ENCODE results near the gene GPM6B. TPM values are rescaled to one million over a fixed set of nuclear protein-coding genes. Genes with fewer than 3 reads are reported as not detected.
A peak's percentile ranks its signal among the peaks of the same experiment; 100 is the strongest.

GPM6B gene
- total and polyA plus RNA-seq, 5 donors from 2014 or later: 0.24 to 0.67 (median 0.34) TPM; not detected in 1

DNA sequence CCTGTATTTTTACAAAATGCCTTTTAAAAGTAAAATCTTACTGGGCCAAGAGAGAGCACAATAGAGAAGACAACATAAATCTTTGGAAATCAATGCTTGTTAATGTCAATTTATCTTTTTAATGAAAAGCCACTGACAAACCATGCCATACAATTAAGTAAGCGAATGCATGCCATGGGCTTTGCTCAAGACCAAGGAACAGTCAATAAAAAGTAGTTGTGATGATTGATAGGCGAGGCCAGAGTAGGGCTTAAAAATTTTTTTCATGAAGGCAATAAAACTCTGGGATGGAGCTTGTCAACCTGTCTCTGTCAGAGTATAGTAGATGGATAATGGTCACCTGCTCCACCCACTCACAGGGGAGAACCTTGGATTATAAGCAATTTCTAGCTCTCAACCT is 17.5 kb upstream of the GPM6B start:
- H3K9me3 Mint-ChIP-seq: no peaks in the 10 kb centered on the region
- H3K4me3 Mint-ChIP-seq: no peak overlapping the region
- Histone ChIP-seq H3K9me3 (ENCODE audit: control insufficient read depth in 2 of 2, low read length in 2 of 2) (no peaks in the 10 kb centered on the region), H3K36me3 (ENCODE audit: control insufficient read depth, insufficient read depth, low read length) (no peaks in the 10 kb centered on the region), H3K4me3 (ENCODE audit: low read depth, low read length) (no peak overlapping the region), H3K27ac (ENCODE audit: insufficient read depth, low read length, poor library complexity, severe bottlenecking) (no peak overlapping the region), H3K4me1 (ENCODE audit: control insufficient read depth, insufficient read depth, low read length, poor library complexity, severe bottlenecking) (no peaks in the 10 kb centered on the region), H3K27me3 (ENCODE audit: control insufficient read depth, insufficient read depth, low read length) (no peaks in the 10 kb centered on the region)
- DNase-seq: no peak
- peaks cover 12% of the 10 kb centered on the region for H3K27me3 Mint-ChIP-seq
- ATAC-seq (ENCODE audit: low read depth in 2 of 2): no peak
- H3K36me3 Mint-ChIP-seq: no peaks in the 10 kb centered on the region
- H3K27ac Mint-ChIP-seq: no peak overlapping the region
- no peaks in the 10 kb centered on the region for H3K4me1 Mint-ChIP-seq

DNA sequence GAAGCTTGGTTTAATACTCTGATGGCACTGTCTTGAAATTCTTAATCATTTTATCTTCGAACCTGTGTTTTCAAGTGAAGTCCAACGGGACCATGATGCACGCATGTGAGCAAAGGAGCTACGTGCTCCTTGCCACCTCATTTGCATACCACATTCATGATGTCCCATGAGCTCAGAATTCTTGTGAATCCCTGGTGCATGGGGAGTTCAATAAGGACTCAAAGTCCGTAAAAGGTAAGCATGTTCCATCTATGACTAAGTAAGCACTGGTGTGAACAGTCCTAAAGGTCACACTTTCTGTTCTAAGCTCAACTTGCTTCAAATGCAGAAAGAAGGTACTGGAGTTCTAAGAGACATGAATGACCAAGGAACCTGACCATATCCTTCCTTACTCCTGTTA is 13.1 kb upstream of the GPM6B start:
- ATAC-seq (ENCODE audit: low read depth in 2 of 2): no peak
- no peak overlapping the region for H3K27ac ChIP-seq (ENCODE audit: insufficient read depth, low read length, poor library complexity, severe bottlenecking)
- no peak overlapping the region for H3K4me3 Mint-ChIP-seq
- peaks cover 10% of the 10 kb centered on the region for H3K27me3 Mint-ChIP-seq
- H3K9me3 ChIP-seq (ENCODE audit: control insufficient read depth in 2 of 2, low read length in 2 of 2): no peaks in the 10 kb centered on the region
- no peak overlapping the region for H3K4me3 ChIP-seq (ENCODE audit: low read depth, low read length)
- H3K27me3 ChIP-seq (ENCODE audit: control insufficient read depth, insufficient read depth, low read length): no peaks in the 10 kb centered on the region
- H3K4me1 ChIP-seq (ENCODE audit: control insufficient read depth, insufficient read depth, low read length, poor library complexity, severe bottlenecking): no peaks in the 10 kb centered on the region
- H3K4me1 Mint-ChIP-seq: no peaks in the 10 kb centered on the region
- no peak for DNase-seq
- no peak overlapping the region for H3K27ac Mint-ChIP-seq
- H3K36me3 ChIP-seq (ENCODE audit: control insufficient read depth, insufficient read depth, low read length): no peaks in the 10 kb centered on the region
- no peaks in the 10 kb centered on the region for H3K36me3 Mint-ChIP-seq
- peaks cover 0 to 2% (median 0%) of the 10 kb centered on the region in 7 donors for H3K9me3 Mint-ChIP-seq

DNA sequence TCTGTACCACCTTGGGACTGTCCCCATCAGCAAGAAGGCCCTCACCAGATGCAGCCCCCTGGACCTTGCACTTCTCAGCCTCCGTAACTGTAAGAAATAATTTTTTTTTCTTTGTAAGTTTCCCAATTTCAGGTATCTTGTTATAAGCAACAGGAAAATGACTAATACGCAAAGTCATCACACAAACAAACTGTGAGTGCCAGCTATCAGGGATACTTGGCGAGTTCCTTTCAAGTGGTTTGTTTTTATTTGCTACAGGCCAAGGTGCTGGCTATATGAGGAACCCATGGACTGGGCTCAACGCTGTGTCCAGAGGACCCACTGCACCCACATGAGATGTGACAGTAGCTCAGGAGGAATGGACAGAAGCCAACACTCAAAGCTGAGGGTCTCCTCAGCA is 11.5 kb upstream of the GPM6B start:
- H3K27ac Mint-ChIP-seq: no peak overlapping the region
- H3K9me3 Mint-ChIP-seq: peaks cover 0 to 6% (median 0%) of the 10 kb centered on the region in 7 donors
- DNase-seq (no peak), ATAC-seq (ENCODE audit: low read depth in 2 of 2) (no peak)
- peaks cover 11% of the 10 kb centered on the region for H3K27me3 Mint-ChIP-seq
- Histone ChIP-seq H3K27me3 (ENCODE audit: control insufficient read depth, insufficient read depth, low read length) (no peaks in the 10 kb centered on the region), H3K36me3 (ENCODE audit: control insufficient read depth, insufficient read depth, low read length) (no peaks in the 10 kb centered on the region), H3K27ac (ENCODE audit: insufficient read depth, low read length, poor library complexity, severe bottlenecking) (no peak overlapping the region), H3K9me3 (ENCODE audit: control insufficient read depth in 2 of 2, low read length in 2 of 2) (no peaks in the 10 kb centered on the region), H3K4me3 (ENCODE audit: low read depth, low read length) (no peak overlapping the region), H3K4me1 (ENCODE audit: control insufficient read depth, insufficient read depth, low read length, poor library complexity, severe bottlenecking) (no peaks in the 10 kb centered on the region)
- no peak overlapping the region for H3K4me3 Mint-ChIP-seq
- no peaks in the 10 kb centered on the region for H3K36me3 Mint-ChIP-seq
- no peaks in the 10 kb centered on the region for H3K4me1 Mint-ChIP-seq

DNA sequence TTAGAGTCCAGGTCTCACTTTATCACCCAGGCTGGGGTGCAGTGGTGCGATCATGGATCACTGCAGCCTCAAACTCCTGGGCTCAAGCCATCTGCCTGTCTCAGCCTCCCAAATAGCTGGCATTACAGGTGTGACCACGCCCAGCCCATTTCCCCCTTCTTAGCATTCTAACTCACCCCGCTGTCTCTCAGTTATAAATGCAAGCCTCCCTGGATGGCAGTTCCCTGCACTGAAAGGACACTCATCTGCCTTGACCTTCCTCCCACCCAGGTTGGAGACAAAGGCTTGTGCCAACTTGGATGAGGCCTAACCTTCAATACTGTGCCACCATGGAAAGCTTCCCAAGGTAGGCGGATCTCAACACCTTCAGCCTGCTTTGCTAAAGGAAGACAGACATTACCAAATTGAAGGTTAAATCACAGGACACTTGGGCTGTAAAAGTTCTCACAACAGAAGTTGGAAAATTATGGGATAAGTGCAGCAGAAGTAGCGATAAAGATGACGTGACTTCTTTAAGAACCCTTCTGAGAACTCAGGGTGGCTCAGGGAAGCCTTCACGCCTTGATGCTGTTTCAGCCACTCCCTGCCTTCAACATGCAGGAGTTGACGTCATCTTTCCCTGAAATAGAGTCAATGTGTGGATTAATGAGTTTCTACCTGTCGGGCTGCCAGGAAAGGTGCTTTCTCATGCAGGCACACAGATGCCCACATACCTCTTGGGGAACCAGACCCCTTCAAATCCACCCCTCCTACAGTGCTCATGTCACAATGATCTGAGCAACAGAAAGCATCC is 10.6 kb upstream of the GPM6B start:
- H3K27ac ChIP-seq (ENCODE audit: insufficient read depth, low read length, poor library complexity, severe bottlenecking): no peak overlapping the region
- H3K4me1 ChIP-seq (ENCODE audit: control insufficient read depth, insufficient read depth, low read length, poor library complexity, severe bottlenecking): no peaks in the 10 kb centered on the region
- ATAC-seq (ENCODE audit: low read depth in 2 of 2): no peak
- no peaks in the 10 kb centered on the region for H3K9me3 ChIP-seq (ENCODE audit: control insufficient read depth in 2 of 2, low read length in 2 of 2)
- Mint-ChIP-seq H3K4me3 (no peak overlapping the region), H3K9me3 (peaks cover 0 to 6% (median 0%) of the 10 kb centered on the region in 7 donors), H3K4me1 (no peaks in the 10 kb centered on the region), H3K27ac (no peak overlapping the region), H3K27me3 (peaks cover 12% of the 10 kb centered on the region), H3K36me3 (no peaks in the 10 kb centered on the region)
- DNase-seq: no peak
- H3K27me3 ChIP-seq (ENCODE audit: control insufficient read depth, insufficient read depth, low read length): no peaks in the 10 kb centered on the region
- no peaks in the 10 kb centered on the region for H3K36me3 ChIP-seq (ENCODE audit: control insufficient read depth, insufficient read depth, low read length)
- H3K4me3 ChIP-seq (ENCODE audit: low read depth, low read length): no peak overlapping the region

DNA sequence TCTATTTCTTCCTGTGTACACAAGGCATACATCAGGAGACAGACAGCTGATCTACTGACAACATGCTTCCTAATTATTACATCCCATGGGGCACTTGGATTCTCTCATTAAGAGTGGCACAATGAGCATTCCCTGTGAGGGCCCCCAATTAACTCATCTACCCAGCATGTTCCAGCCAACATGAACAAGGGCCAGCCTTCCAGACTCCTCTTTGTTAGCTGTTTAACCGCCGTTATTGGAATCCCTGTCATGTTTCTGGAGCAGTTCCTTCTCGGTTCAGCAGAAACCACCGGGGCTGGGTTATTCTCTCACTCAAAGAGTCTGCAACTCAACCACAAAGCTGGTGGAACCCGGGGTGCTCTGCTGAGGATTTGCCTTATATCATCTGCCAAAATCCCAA is 9.9 kb upstream of the GPM6B start:
- no peaks in the 10 kb centered on the region for H3K9me3 ChIP-seq (ENCODE audit: control insufficient read depth in 2 of 2, low read length in 2 of 2)
- no peaks in the 10 kb centered on the region for H3K4me1 ChIP-seq (ENCODE audit: control insufficient read depth, insufficient read depth, low read length, poor library complexity, severe bottlenecking)
- Mint-ChIP-seq H3K27me3 (peaks cover 12% of the 10 kb centered on the region), H3K27ac (peak overlapping the region in 1 of 3 donors; percentile 14), H3K4me1 (no peaks in the 10 kb centered on the region), H3K9me3 (peaks cover 0 to 6% (median 0%) of the 10 kb centered on the region in 7 donors), H3K36me3 (no peaks in the 10 kb centered on the region), H3K4me3 (no peak overlapping the region)
- ATAC-seq (ENCODE audit: low read depth in 2 of 2): no peak
- DNase-seq: no peak
- H3K27me3 ChIP-seq (ENCODE audit: control insufficient read depth, insufficient read depth, low read length): no peaks in the 10 kb centered on the region
- no peak overlapping the region for H3K27ac ChIP-seq (ENCODE audit: insufficient read depth, low read length, poor library complexity, severe bottlenecking)
- H3K4me3 ChIP-seq (ENCODE audit: low read depth, low read length): no peak overlapping the region
- H3K36me3 ChIP-seq (ENCODE audit: control insufficient read depth, insufficient read depth, low read length): no peaks in the 10 kb centered on the region

DNA sequence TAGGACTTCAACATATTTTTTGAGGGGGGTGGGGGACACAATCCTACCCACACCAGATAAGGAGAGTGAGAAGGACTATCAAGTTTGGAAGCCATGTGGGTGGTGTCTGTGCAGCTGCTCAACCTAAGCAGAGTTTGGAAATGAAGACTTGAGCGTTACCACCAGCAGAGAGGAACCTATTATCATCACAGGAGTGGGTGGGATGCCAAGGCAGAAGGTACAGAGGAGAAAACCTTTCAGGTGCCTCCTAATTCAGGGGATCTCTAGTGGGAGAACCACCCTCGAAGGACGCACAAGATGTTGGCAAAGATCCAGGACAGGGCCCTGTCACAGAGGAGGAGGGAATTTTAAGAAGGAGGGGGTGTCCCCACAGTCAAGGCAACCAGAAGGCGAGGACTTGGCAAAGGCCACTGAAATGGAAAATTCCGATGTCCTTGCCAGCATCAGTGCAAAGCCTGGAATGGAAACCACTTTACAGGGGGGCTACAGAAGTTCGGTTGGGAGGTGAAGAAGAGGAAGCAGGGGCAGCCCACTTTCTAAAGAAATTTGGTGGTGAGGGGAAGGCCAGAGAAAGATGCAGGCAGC is 8.4 kb upstream of the GPM6B start:
- Mint-ChIP-seq H3K27me3 (peaks cover 13% of the 10 kb centered on the region), H3K9me3 (peaks cover 0 to 6% (median 0%) of the 10 kb centered on the region in 7 donors), H3K4me3 (no peak overlapping the region), H3K27ac (no peak overlapping the region), H3K4me1 (no peaks in the 10 kb centered on the region), H3K36me3 (no peaks in the 10 kb centered on the region)
- Histone ChIP-seq H3K9me3 (ENCODE audit: control insufficient read depth in 2 of 2, low read length in 2 of 2) (no peaks in the 10 kb centered on the region), H3K27ac (ENCODE audit: insufficient read depth, low read length, poor library complexity, severe bottlenecking) (no peak overlapping the region), H3K4me1 (ENCODE audit: control insufficient read depth, insufficient read depth, low read length, poor library complexity, severe bottlenecking) (no peaks in the 10 kb centered on the region), H3K4me3 (ENCODE audit: low read depth, low read length) (no peak overlapping the region), H3K27me3 (ENCODE audit: control insufficient read depth, insufficient read depth, low read length) (no peaks in the 10 kb centered on the region), H3K36me3 (ENCODE audit: control insufficient read depth, insufficient read depth, low read length) (no peaks in the 10 kb centered on the region)
- DNase-seq (no peak), ATAC-seq (ENCODE audit: low read depth in 2 of 2) (no peak)

DNA sequence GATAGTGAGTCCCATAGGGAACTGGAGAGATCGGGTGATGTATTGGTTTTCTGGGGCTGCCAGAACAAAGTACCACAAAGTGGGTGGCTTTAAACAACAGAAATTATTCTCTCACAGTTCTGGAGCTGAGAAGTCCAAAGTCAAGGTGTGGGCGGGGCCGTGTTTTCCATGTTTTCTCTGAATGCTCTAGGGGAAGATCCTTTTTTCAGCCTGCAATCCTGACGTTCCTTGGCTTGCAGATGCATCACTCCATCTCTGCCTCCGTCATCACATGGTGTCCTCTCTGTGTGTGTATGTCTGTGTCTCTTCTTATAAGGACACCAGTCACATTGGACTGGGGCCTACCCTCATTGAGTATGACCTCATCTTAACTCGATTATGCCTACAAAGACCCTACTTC is 7.9 kb upstream of the GPM6B start:
- Mint-ChIP-seq H3K36me3 (no peaks in the 10 kb centered on the region), H3K27me3 (peaks cover 13% of the 10 kb centered on the region), H3K4me3 (no peak overlapping the region), H3K4me1 (no peaks in the 10 kb centered on the region), H3K27ac (no peak overlapping the region), H3K9me3 (peaks cover 0 to 6% (median 0%) of the 10 kb centered on the region in 7 donors)
- H3K27me3 ChIP-seq (ENCODE audit: control insufficient read depth, insufficient read depth, low read length): no peaks in the 10 kb centered on the region
- no peak for DNase-seq
- H3K4me3 ChIP-seq (ENCODE audit: low read depth, low read length): no peak overlapping the region
- no peak overlapping the region for H3K27ac ChIP-seq (ENCODE audit: insufficient read depth, low read length, poor library complexity, severe bottlenecking)
- no peaks in the 10 kb centered on the region for H3K4me1 ChIP-seq (ENCODE audit: control insufficient read depth, insufficient read depth, low read length, poor library complexity, severe bottlenecking)
- ATAC-seq (ENCODE audit: low read depth in 2 of 2): no peak
- no peaks in the 10 kb centered on the region for H3K36me3 ChIP-seq (ENCODE audit: control insufficient read depth, insufficient read depth, low read length)
- no peaks in the 10 kb centered on the region for H3K9me3 ChIP-seq (ENCODE audit: control insufficient read depth in 2 of 2, low read length in 2 of 2)

DNA sequence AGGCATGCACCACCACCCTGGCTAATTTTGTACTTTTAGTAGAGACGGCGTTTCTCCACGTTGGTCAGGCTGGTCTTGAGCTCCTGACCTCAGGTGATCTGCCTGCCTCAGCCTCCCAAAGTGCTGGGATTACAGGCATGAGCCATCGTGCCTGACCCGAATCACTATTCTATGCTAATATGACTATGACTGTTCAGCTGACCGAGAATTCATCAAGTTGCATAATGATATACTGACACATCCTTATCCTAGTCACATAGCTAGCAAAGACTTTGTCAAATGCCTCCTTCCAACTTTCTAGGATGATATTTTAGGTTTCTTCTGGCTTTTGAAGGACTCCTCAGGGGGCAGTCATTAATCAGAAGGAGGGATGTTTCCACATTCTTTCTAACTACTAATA is 4.8 kb upstream of the GPM6B start:
- Mint-ChIP-seq H3K4me3 (no peak overlapping the region), H3K27ac (no peak overlapping the region), H3K27me3 (peaks cover 13% of the 10 kb centered on the region), H3K9me3 (peaks cover 0 to 6% (median 0%) of the 10 kb centered on the region in 7 donors), H3K36me3 (no peaks in the 10 kb centered on the region), H3K4me1 (no peaks in the 10 kb centered on the region)
- H3K9me3 ChIP-seq (ENCODE audit: control insufficient read depth in 2 of 2, low read length in 2 of 2): no peaks in the 10 kb centered on the region
- no peak overlapping the region for H3K4me3 ChIP-seq (ENCODE audit: low read depth, low read length)
- no peaks in the 10 kb centered on the region for H3K4me1 ChIP-seq (ENCODE audit: control insufficient read depth, insufficient read depth, low read length, poor library complexity, severe bottlenecking)
- no peaks in the 10 kb centered on the region for H3K36me3 ChIP-seq (ENCODE audit: control insufficient read depth, insufficient read depth, low read length)
- no peaks in the 10 kb centered on the region for H3K27me3 ChIP-seq (ENCODE audit: control insufficient read depth, insufficient read depth, low read length)
- H3K27ac ChIP-seq (ENCODE audit: insufficient read depth, low read length, poor library complexity, severe bottlenecking): no peak overlapping the region
- DNase-seq: no peak
- no peak for ATAC-seq (ENCODE audit: low read depth in 2 of 2)
